Measurements from ENCODE around the gene STK26. TPM values are rescaled to one million over a fixed set of nuclear protein-coding genes. Genes with fewer than 3 reads are reported as not detected.

The STK26 gene
- total RNA-seq, 1 experiment from 2014 or later: 30.5 TPM

- BruUV-seq (replicated peaks): no TSS peak
- no peak for TF ChIP-seq ZNF274 (IDR thresholded peaks at IDR 0.05; ENCODE audit: low read depth, low read length)
- TF ChIP-seq ZFX (IDR thresholded peaks at IDR 0.05): no peak
- no peak for TF ChIP-seq JUND (IDR thresholded peaks at IDR 0.05)
- no peak for TF ChIP-seq TCF7L2 (IDR thresholded peaks at IDR 0.05; ENCODE audit: borderline replicate concordance, extremely low read depth, insufficient read depth, insufficient read length)
- TF ChIP-seq SRF (IDR thresholded peaks at IDR 0.05; ENCODE audit: low read depth): no peak
- no peak for TF ChIP-seq SIN3A (IDR thresholded peaks at IDR 0.05; ENCODE audit: low read depth)
- no peak for TF ChIP-seq EZH2 (IDR thresholded peaks at IDR 0.05)
- no peak for TF ChIP-seq POLR2A (IDR thresholded peaks at IDR 0.05; ENCODE audit: borderline replicate concordance, extremely low read depth, insufficient read depth, insufficient read length)
- no peak for TF ChIP-seq MAX (IDR thresholded peaks at IDR 0.05)
- no peak for TF ChIP-seq ELF1 (IDR thresholded peaks at IDR 0.05; ENCODE audit: borderline replicate concordance, low read depth)
- TF ChIP-seq CBX3 (IDR thresholded peaks at IDR 0.05; ENCODE audit: low read depth): no peak
- TF ChIP-seq POLR2AphosphoS5 (IDR thresholded peaks at IDR 0.05; ENCODE audit: low read depth, low read length): no peak
- no peak for TF ChIP-seq FOSL1 (IDR thresholded peaks at IDR 0.05; ENCODE audit: low read depth)
- no peak for TF ChIP-seq EGR1 (IDR thresholded peaks at IDR 0.05; ENCODE audit: low read depth)
- no peak for TF ChIP-seq ATF3 (IDR thresholded peaks at IDR 0.05)
- no peak for TF ChIP-seq YY1 (IDR thresholded peaks at IDR 0.05; ENCODE audit: extremely low read depth, insufficient replicate concordance, low read depth, low read length)
- no peak for TF ChIP-seq EZH2phosphoT487 (IDR thresholded peaks at IDR 0.05; ENCODE audit: borderline replicate concordance)
- TF ChIP-seq RAD21 (IDR thresholded peaks at IDR 0.05; ENCODE audit: low read depth): no peak
- no peak overlapping the region for H3K27ac ChIP-seq (ENCODE audit: low read depth, low read length)
- ChIA-PET POLR2A (no interaction called here), CTCF (no interaction called here), RAD21 (ENCODE audit: low non-redundant PET in 1 of 2, low total read pairs in 2 of 2, uncharacterized antibody in 2 of 2, unreplicated experiment in 2 of 2) (no interaction called here)
- no peak overlapping the region for H3K4me2 ChIP-seq (ENCODE audit: low read length)
- H3K79me2 ChIP-seq (ENCODE audit: insufficient read depth, low read length): no peaks in the 10 kb centered on the region
- no peak overlapping the region for H2AFZ ChIP-seq (ENCODE audit: low read depth, low read length, poor library complexity, severe bottlenecking)
- H3K9me2 ChIP-seq (ENCODE audit: insufficient read depth): no peaks in the 10 kb centered on the region
- H3K27me3 ChIP-seq (ENCODE audit: insufficient read depth, low read length): no peaks in the 10 kb centered on the region
- intact Hi-C loops (cut with micrococcal nuclease): no loop called here
- DNase-seq (ENCODE audit: low read depth, low spot score) (no peak), ATAC-seq (no peak)
- H3K9me3 ChIP-seq (ENCODE audit: control insufficient read depth in 1 of 2, insufficient read depth in 1 of 2, low read depth in 1 of 2, low read length in 2 of 2): no peaks in the 10 kb centered on the region
- H4K20me1 ChIP-seq (ENCODE audit: insufficient read depth): no peaks in the 10 kb centered on the region
- H3K4me1 ChIP-seq (ENCODE audit: control insufficient read depth in 1 of 2, insufficient read depth in 2 of 2, low read length in 2 of 2): no peaks in the 10 kb centered on the region
- no peak overlapping the region for H3K9ac ChIP-seq (ENCODE audit: low read length)
- H3K4me3 ChIP-seq (replicated peaks in 1 of 2; ENCODE audit: low read depth in 1 of 2, low read length in 2 of 2): no peak overlapping the region
- no peaks in the 10 kb centered on the region for H3K36me3 ChIP-seq (ENCODE audit: control insufficient read depth in 1 of 2, insufficient read depth in 2 of 2, low read length in 2 of 2)
Observed at GRCh38 chrX:132101206-132101605, 78.1 kb downstream of the STK26 start.

All from HCT116 (cell line).